GM19099 (cell line): ENCODE results near the gene RPL29.

Experiments
- POLR2A ChIP-seq: IDR thresholded peaks from 3 replicates; pipeline ENCODE4 v1.6.1; 2011; ENCODE audit warnings: low read depth; ENCODE audit not compliant: insufficient read length; ENCODE audit errors: extremely low read depth

Gene RPL29

DNA sequence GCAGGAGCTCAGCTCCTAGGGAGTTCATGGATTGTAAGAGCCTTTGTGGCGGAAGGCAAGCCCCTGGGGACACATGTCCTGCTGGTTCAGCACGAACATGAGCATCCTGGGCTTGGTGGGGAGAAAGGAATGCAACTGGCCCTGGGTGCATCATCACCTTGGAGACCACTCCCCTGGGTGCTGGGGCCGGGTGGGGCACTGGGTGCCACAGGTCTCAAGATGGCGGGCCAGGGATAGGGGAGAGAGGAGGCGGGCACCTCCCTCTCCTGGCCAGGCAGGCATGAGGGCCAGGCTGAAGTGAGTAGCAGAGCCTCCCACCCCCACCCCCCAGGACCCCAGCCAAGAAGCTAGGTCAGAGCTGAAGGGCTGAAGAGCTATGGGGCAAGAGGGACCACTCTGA, 29.2 kb downstream of the RPL29 start:
- no peak for TF ChIP-seq POLR2A

DNA sequence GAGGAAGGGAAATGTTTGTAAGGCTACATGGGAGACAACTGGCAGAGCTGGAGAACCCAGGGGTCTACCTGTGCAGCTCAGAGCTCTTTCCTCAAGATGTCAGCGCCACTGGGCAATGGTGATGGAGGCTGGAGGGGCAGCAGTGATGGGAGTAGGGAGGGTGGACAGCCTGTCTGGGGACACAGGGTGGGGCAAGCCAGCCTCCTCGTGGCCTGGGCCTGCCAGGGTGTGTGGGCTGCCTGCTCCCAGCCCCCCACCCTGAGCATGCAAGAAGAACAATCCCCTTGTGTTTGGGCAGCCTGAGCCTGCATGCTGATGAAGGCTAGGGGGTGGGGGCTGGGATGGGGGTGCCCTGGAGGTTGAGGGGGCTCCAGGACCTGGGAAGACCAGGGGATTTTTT, 29.7 kb downstream of the RPL29 start:
- TF ChIP-seq POLR2A: no peak

- TF ChIP-seq POLR2A: no peak
Observed at GRCh38 chr3:51964521-51964920, 31.2 kb downstream of the RPL29 start.

GRCh38 chr3:51963951-51964451, 31.7 kb downstream of the RPL29 start:
- no peak for TF ChIP-seq POLR2A

DNA sequence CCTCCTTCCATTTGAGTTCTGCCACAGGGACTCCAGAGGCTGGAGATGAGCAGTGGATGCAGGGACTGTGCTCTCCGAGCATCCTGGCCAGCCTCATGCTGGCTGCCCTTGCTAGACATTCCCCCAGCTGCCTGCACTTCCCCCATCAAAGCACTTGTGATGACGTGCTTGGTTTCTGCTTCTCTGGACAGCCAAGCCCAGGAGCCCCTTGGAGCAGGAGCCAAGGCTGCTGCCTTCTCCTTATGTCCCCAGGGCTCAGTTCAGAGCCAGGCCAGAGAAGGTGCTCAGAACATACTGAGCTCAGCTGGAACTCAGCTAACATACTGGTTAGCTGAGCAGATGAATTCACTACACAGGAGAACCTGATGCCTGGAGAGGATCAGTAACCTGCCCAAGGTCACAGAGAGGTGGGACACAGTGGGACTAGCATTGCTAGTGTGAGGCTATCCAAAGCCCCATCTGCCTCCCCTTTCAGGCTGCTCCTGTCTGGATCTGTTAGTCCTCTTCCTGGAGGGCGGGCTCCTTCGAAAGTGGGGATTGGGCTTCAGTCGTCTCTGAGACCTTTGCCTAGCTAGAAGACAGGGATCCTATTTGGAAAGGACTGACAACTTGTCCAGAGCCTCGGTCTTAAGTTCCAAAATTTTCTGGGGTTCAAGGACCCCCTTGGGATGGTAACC, 32.7 kb downstream of the RPL29 start:
- TF ChIP-seq POLR2A: no peak

DNA sequence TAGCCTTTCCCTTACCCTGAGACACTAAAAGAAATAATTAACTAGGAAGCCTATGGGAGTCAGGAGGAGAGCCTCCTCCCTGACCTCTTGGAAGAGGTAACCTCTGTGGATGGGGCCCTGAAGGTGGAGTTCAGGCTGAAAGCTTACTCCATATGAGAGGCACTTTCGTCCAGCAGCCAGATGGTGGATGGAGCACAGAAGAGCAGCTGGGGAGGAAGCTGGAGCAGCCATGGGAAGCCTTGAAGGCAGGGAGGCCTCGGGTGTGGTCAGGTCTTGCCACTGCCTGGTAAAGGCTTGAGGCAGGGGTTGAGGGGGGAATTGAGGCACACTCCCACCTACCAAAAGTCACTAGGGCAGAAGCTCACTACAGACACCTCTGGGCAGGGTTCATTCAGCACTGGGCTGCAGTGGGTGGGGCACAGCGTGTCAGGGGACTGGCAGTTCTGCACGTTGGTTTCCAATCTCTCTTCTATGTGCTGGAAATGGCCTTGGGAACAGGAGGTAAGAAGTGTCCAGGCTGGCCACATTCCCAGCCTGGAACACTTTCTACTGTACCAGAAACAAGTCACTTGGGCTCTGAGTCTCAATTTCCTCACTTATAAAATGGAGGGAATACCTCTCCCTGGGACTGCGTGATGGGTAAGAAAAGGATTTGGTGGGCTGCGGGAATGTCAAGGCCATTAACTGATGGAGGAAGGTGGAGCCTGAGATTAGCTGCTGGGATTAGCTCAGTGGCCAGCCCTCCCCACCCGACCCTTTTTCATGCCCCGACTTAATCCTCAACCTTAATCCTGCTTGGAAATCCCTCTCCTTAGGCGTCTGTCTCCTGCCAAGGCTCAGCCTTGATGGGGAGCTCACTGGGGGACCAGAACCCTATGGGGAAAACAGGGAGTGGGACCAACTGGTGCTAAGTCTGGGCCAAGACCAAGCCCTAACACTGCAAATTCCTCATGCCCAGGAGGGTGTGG, 33.8 kb downstream of the RPL29 start:
- no peak for TF ChIP-seq POLR2A

DNA sequence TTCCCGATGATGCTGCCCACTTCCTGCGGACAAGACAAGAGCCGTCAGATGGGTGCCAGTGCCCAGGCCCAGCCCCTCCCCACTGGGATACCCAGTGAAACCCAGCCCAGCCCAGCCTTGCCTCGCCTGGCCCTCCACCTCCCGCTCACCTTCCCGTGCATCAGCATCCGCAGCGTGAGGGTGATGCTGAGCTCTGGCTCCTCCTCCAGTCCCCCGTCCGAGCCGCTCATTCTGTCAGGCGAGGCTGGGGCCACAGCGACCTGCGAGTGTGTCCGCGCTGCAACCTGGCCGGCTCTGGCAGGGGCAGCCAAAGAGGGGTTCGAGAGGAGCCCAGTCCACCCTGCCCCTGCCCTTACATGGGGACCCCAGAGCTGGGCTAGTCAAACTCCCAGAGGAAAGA, 34.7 kb downstream of the RPL29 start:
- TF ChIP-seq POLR2A: no peak

GRCh38 chr3:51960386-51960785, 35.3 kb downstream of the RPL29 start:
- no peak for TF ChIP-seq POLR2A

- no peak for TF ChIP-seq POLR2A
Observed at GRCh38 chr3:51959651-51960050, 36.0 kb downstream of the RPL29 start.

GRCh38 chr3:51958603-51959521, 36.8 kb downstream of the RPL29 start:
- TF ChIP-seq POLR2A: no peak

- TF ChIP-seq POLR2A: no peak
Observed at GRCh38 chr3:51957520-51958205, 38.0 kb downstream of the RPL29 start.

- no peak for TF ChIP-seq POLR2A
Observed at GRCh38 chr3:51955893-51956770, 39.6 kb downstream of the RPL29 start.

- no peak for TF ChIP-seq POLR2A
Observed at GRCh38 chr3:51955175-51955892, 40.4 kb downstream of the RPL29 start, which contains the start of gene GPR62. Gene GPR62 (plus strand): TSS chr3:51955381. CDS start chr3:51955653, 272 bp downstream.
